ENCODE data around the gene BSN. TPM values are rescaled to one million over a fixed set of nuclear protein-coding genes. Genes with fewer than 3 reads are reported as not detected.
A peak's percentile ranks its signal among the peaks of the same experiment; 100 is the strongest.

Gene BSN
- total RNA-seq (0.20 and 0.24 TPM in 2 replicates), polyA plus RNA-seq (0.03 TPM in 2 replicates), polyA minus RNA-seq (0.17 and 0.21 TPM in 2 replicates)
- 0.07 TPM for total RNA-seq (2013)

- ATAC-seq (ENCODE audit: low read depth) (peak; percentile 83), DNase-seq (peak; percentile 89)
- Histone ChIP-seq H3K4me1 (ENCODE audit: control insufficient read depth in 2 of 2, insufficient read depth in 2 of 2, low read length in 2 of 2) (peaks cover 15% of the 10 kb centered on the region in 2 donors), H3K9ac (ENCODE audit: low read length) (peak within 1 kb of the TSS; percentile 66), H2AFZ (ENCODE audit: insufficient read depth, low read depth, low read length, poor library complexity, severe bottlenecking) (peak within 1 kb of the TSS; percentile 55), H3K27me3 (replicated peaks in 1 of 4; ENCODE audit: control extremely low read depth in 1 of 4, control insufficient read depth in 3 of 4, insufficient read depth in 4 of 4, low read length in 3 of 4) (peaks cover 0 to 61% (median 24%) of the 10 kb centered on the region in 4 experiments), H3K4me3 (ENCODE audit: control extremely low read depth in 1 of 5, extremely low read depth in 1 of 5, insufficient read depth in 1 of 5, low read depth in 2 of 5, low read length in 4 of 5) (peak within 1 kb of the TSS in 4 of 5 experiments; percentile 32 to 75 (median 58)), H3K4me2 (replicated peaks; ENCODE audit: low read depth, low read length, poor library complexity, severe bottlenecking) (peak within 1 kb of the TSS; percentile 88), H4K20me1 (ENCODE audit: control insufficient read depth, insufficient read depth, low read length, poor library complexity, severe bottlenecking) (no peaks in the 10 kb centered on the region), H3K36me3 (replicated peaks in 1 of 2; ENCODE audit: control extremely low read depth in 1 of 2, control insufficient read depth in 1 of 2, extremely low read depth in 1 of 2, insufficient read depth in 2 of 2, low read length in 1 of 2) (no peaks in the 10 kb centered on the region), H3K27ac (ENCODE audit: low read length in 2 of 2) (no peak within 1 kb of the TSS), H3K9me3 (ENCODE audit: control extremely low read depth in 1 of 3, control insufficient read depth in 2 of 3, insufficient read depth in 1 of 3, low read length in 2 of 3) (peaks cover 0 to 5% (median 3%) of the 10 kb centered on the region in 3 donors), H3K79me2 (ENCODE audit: control insufficient read depth, insufficient read depth, low read length) (no peaks in the 10 kb centered on the region)
- H3K27ac Mint-ChIP-seq, result peak within 1 kb of the TSS; percentile 53
- CTCF ChIA-PET, result interaction anchor here (0.9 to 4.2 kb wide), 2 partner anchors 14 to 118 kb away, joined by 3 to 28 read pairs; no protein-coding TSS in a partner anchor
- intact Hi-C loops (cut with micrococcal nuclease), result loop anchor here (1.0 kb wide), 1 partner anchor 14 kb away; no protein-coding TSS in a partner anchor
- H3K9me3 Mint-ChIP-seq (ENCODE audit: insufficient read depth), result no peaks in the 10 kb centered on the region
- H3K27me3 Mint-ChIP-seq, result peaks cover 54% of the 10 kb centered on the region
- POLR2A ChIA-PET, result interaction anchor here (1.4 kb wide), 1 partner anchor 14 kb away, joined by 5 read pairs; no protein-coding TSS in a partner anchor
- H3K4me3 Mint-ChIP-seq, result peak within 1 kb of the TSS; percentile 85
- no peak for TF ChIP-seq CTCF (IDR thresholded peaks at IDR 0.05)
- TF ChIP-seq EZH2 (IDR thresholded peaks at IDR 0.05; ENCODE audit: borderline replicate concordance, insufficient read depth, low read depth, low read length, poor library complexity, severe bottlenecking), result no peak
- H3K4me1 Mint-ChIP-seq, result peaks cover 10% of the 10 kb centered on the region
- 7% methylated on average over 76 of the region's 76 CpGs for WGBS (ENCODE audit: insufficient coverage)
Measured at GRCh38 chr3:49553692-49554632, at the start of gene BSN. Gene BSN, plus strand, starts transcription at chr3:49554477. Its CDS starts 126 bp downstream, at chr3:49554603.
